GM12878 (cell line): ENCODE measurements around the gene NPR1. TPM values are rescaled to one million over a fixed set of nuclear protein-coding genes. Genes with fewer than 3 reads are reported as not detected.

Source experiments
- BCL3 ChIP-seq: IDR thresholded peaks from 2 replicates; pipeline ENCODE4 v1.6.1; 2011; ENCODE audit warnings: borderline replicate concordance, low read depth, mild to moderate bottlenecking, moderate library complexity, low read length; ENCODE audit not compliant: insufficient read depth, poor library complexity, severe bottlenecking
- BHLHE40 ChIP-seq, 2 experiments: fragments of 450-650 bp in 1 of 2; IDR thresholded peaks; 2 replicates each; pipeline ENCODE4 v1.6.1; 2011 to 2017; ENCODE audit warnings: low read depth in 2 of 2, borderline replicate concordance in 1 of 2, improper control_type of control experiment in 1 of 2, low read length in 1 of 2, mild to moderate bottlenecking in 1 of 2
- BRCA1 ChIP-seq: IDR thresholded peaks from 2 replicates; pipeline ENCODE4 v1.6.1; 2011; ENCODE audit warnings: low read depth, low read length, improper control_type of control experiment
- CEBPZ ChIP-seq: fragments of 150-350 bp; IDR thresholded peaks from 2 replicates; pipeline ENCODE4 v1.6.1; 2016; ENCODE audit warnings: low read depth, low read length
- PKNOX1 ChIP-seq: fragments of 450-650 bp; IDR thresholded peaks from 2 replicates; pipeline ENCODE4 v1.6.1; 2016; ENCODE audit warnings: mild to moderate bottlenecking
- RFX5 ChIP-seq: IDR thresholded peaks from 2 replicates; pipeline ENCODE4 v1.6.1; 2011; ENCODE audit warnings: low read depth, low read length, improper control_type of control experiment
- SREBF2 ChIP-seq: IDR thresholded peaks from 2 replicates; pipeline ENCODE4 v1.6.1; 2012; ENCODE audit warnings: mild to moderate bottlenecking, low read length
- ZNF207 ChIP-seq: fragments of 450-650 bp; IDR thresholded peaks from 2 replicates; pipeline ENCODE4 v1.6.1; 2014; ENCODE audit warnings: antibody characterized with exemption, mild to moderate bottlenecking, borderline replicate concordance
- ZSCAN29 ChIP-seq: fragments of 450-650 bp; IDR thresholded peaks from 2 replicates; pipeline ENCODE4 v1.6.1; 2017; ENCODE audit warnings: mild to moderate bottlenecking, moderate library complexity
- polyA plus RNA-seq, 11 experiments: library from polyadenylated mRNA; depleted of rRNA in 4 of 11; unstranded in 6 of 11; stranded (reverse) in 5 of 11; fragments of >200 nt; fragmentation: Nextera tagmentation in 4 of 11; fragmentation: Illumina TruSeq in 1 of 11; extraction: Ambion mirVana in 4 of 11; extraction: Trizol in 1 of 11; gene quantifications; 1 replicate in 1 of 11; 2 replicates in 10 of 11; pipeline versions ENCODE4 v1.2.1 to v1.2.3, GENCODE V29; 2011 to 2016; ENCODE audit warnings: inconsistent platforms in 2 of 11, missing spikeins in 2 of 11, low read depth in 1 of 11
- total RNA-seq, 4 experiments: library from RNA; depleted of rRNA in 3 of 4; stranded (reverse); fragments of >200 nt in 3 of 4; fragmentation: Illumina TruSeq in 1 of 4; extraction: Trizol in 1 of 4; gene quantifications; 2 replicates each; pipeline versions ENCODE4 v1.2.1 to v1.2.3, GENCODE V29; 2013 to 2021

NPR1 gene
- total and polyA plus RNA-seq, 10 of the 15 experiments (the other 5 are each of a cell fraction or from before 2014, with no cell fraction given), result 0.09 to 2.1 (median 0.28) TPM; not detected in 1

GRCh38 chr1:153678519-153679336, at the start of gene NPR1 (continued):
- no peak for TF ChIP-seq BCL3
- TF ChIP-seq SREBF2, result no peak
- no peak for TF ChIP-seq PKNOX1
- peak in 1 of 2 experiments; percentile 29; a peak in 1 of 4 replicates for TF ChIP-seq BHLHE40 (IDR thresholded peaks at IDR 0.05; ENCODE audit: borderline replicate concordance in 1 of 2, low read depth in 2 of 2, low read length in 1 of 2)
- TF ChIP-seq CEBPZ, result no peak
- TF ChIP-seq BRCA1, result no peak
- no peak for TF ChIP-seq RFX5
- no peak for TF ChIP-seq ZSCAN29
- TF ChIP-seq ZNF207, result no peak
